Endothelial cell of umbilical vein (primary cell): ENCODE data around the gene TPP1. TPM values are rescaled to one million over a fixed set of nuclear protein-coding genes. Genes with fewer than 3 reads are reported as not detected.

Source experiments
- Bru-seq: library from RNA; stranded (reverse); fragments of 400-500 nt; gene quantifications from one replicate; lab custom pipeline; 2021; lab: Mats Ljungman, UMichigan
- BruChase-seq, 2 experiments: library from RNA; stranded (reverse); fragments of 400-500 nt; gene quantifications; one replicate each; lab custom pipeline; 2021; lab: Mats Ljungman, UMichigan
- BruUV-seq: library from RNA; stranded (reverse); fragments of 400-500 nt; replicated peaks from 2 replicates; lab custom pipeline; 2021; lab: Mats Ljungman, UMichigan
- CTCF ChIA-PET: fragments of 300-600, 350-600 bp; sonication (Branson Sonifier 250); formaldehyde crosslinking; loops from one replicate; lab custom pipeline; 2021; ENCODE audit warnings: antibody characterized with exemption, inconsistent platforms; lab: Charles Lee
- POLR2A ChIA-PET: fragments of 300-600, 350-600 bp; sonication (Branson Sonifier 250); formaldehyde crosslinking; loops from one replicate; lab custom pipeline; 2021; ENCODE audit warnings: antibody characterized with exemption, inconsistent platforms; lab: Charles Lee
- DNase-seq: peaks from one replicate; pipeline ENCODE4 v3.0.0-alpha.2; 2011; ENCODE audit warnings: low read depth, low spot score
- FAIRE-seq: peaks from 2 replicates; lab custom pipeline; 2011; peaks lifted over from hg19 to GRCh38; lab: Jason Lieb, UNC
- H2AFZ ChIP-seq: 2 replicates; pipeline ENCODE4 v1.6.0; 2012; ENCODE audit warnings: low read depth, low read length, control low read depth, inconsistent platforms
- H3K27ac ChIP-seq: 2 replicates; pipeline ENCODE4 v1.5.1; 2011; ENCODE audit warnings: low read depth, mild to moderate bottlenecking, control low read depth, low read length, moderate library complexity; ENCODE audit not compliant: insufficient read depth
- H3K27me3 ChIP-seq, 2 experiments: 2 replicates each; pipeline versions ENCODE4 v1.6.0 to v1.6.1; 2011; ENCODE audit warnings: low read length in 2 of 2, mixed read lengths in 1 of 2; ENCODE audit not compliant: control insufficient read depth in 2 of 2, insufficient read depth in 2 of 2
- H3K36me3 ChIP-seq, 2 experiments: 2 replicates in 1 of 2; 3 replicates in 1 of 2; pipeline ENCODE4 v1.5.1; 2011; ENCODE audit warnings: low read length in 2 of 2, mild to moderate bottlenecking in 1 of 2, moderate library complexity in 1 of 2; ENCODE audit not compliant: control insufficient read depth in 2 of 2, insufficient read depth in 2 of 2; ENCODE audit errors: extremely low read depth in 1 of 2
- H3K4me1 ChIP-seq: 3 replicates; pipeline ENCODE4 v1.5.1; 2011; ENCODE audit warnings: mild to moderate bottlenecking, low read length; ENCODE audit not compliant: control insufficient read depth, insufficient read depth; ENCODE audit errors: extremely low read depth
- H3K4me2 ChIP-seq: 2 replicates; pipeline ENCODE4 v1.6.1; 2011; ENCODE audit warnings: low read length, control low read depth, mixed read lengths; ENCODE audit not compliant: insufficient read depth
- H3K4me3 ChIP-seq, 3 experiments: fragments of 200-600 bp in 1 of 3; sonication (generic), shearing (Covaris generic) in 1 of 3; replicated peaks in 1 of 3; 2 replicates each; pipeline ENCODE4 v1.5.1; 2011 to 2016; ENCODE audit warnings: control low read depth in 3 of 3, low read length in 3 of 3, mild to moderate bottlenecking in 2 of 3, inconsistent platforms in 1 of 3, low read depth in 1 of 3, moderate library complexity in 1 of 3; ENCODE audit not compliant: insufficient read depth in 1 of 3
- H3K79me2 ChIP-seq: 2 replicates; pipeline ENCODE4 v1.6.0; 2012; ENCODE audit warnings: low read length, inconsistent platforms; ENCODE audit not compliant: control insufficient read depth, insufficient read depth
- H3K9ac ChIP-seq: replicated peaks from 2 replicates; pipeline ENCODE3; 2011; ENCODE audit warnings: low read length, control low read depth; ENCODE audit not compliant: insufficient read depth; ENCODE audit errors: extremely low read depth
- H3K9me1 ChIP-seq: replicated peaks from 3 replicates; pipeline ENCODE4 v1.6.0; 2011; ENCODE audit warnings: mild to moderate bottlenecking, low read length; ENCODE audit not compliant: control insufficient read depth, insufficient read depth; ENCODE audit errors: extremely low read depth
- H3K9me3 ChIP-seq: replicated peaks from 2 replicates; pipeline ENCODE4 v1.5.1; 2012; ENCODE audit warnings: low read length, inconsistent platforms; ENCODE audit not compliant: control insufficient read depth, insufficient read depth
- H4K20me1 ChIP-seq: replicated peaks from 2 replicates; pipeline ENCODE3; 2011; ENCODE audit warnings: mild to moderate bottlenecking, low read length; ENCODE audit not compliant: control insufficient read depth, insufficient read depth; ENCODE audit errors: extremely low read depth
- MYC ChIP-seq: IDR thresholded peaks from one replicate; pipeline ENCODE4 v1.6.1; 2011; ENCODE audit warnings: mild to moderate bottlenecking, low read depth, low read length
- POLR2A ChIP-seq: IDR thresholded peaks from 2 replicates; pipeline ENCODE4 v1.6.1; 2012; ENCODE audit warnings: low read depth, mild to moderate bottlenecking, control low read depth, low read length
- POLR2AphosphoS5 ChIP-seq: IDR thresholded peaks from 2 replicates; pipeline ENCODE4 v1.6.1; 2012; ENCODE audit warnings: low read depth, mild to moderate bottlenecking, control low read depth, low read length, moderate library complexity; ENCODE audit not compliant: insufficient read depth
- dilution Hi-C: fragments of 300-500 bp; cut with MboI; formaldehyde crosslinking; loops from one replicate; pipeline ENCODE4 v1.15.0; 2019; ENCODE audit warnings: low sequenced_read_pairs; ENCODE audit not compliant: extremely low pct_ligation_motif_present
- intact Hi-C: fragments of 100-400 bp; cut with micrococcal nuclease; formaldehyde crosslinking; loops from one replicate; pipeline ENCODE4 v1.10.0; 2022
- long read RNA-seq: library from polyadenylated mRNA; stranded (forward); transcript quantifications from one replicate; pipeline ENCODE4 v2.0.0, GENCODE V29; 2021
- polyA minus RNA-seq, 3 experiments: library from RNA; depleted of rRNA, polyadenylated mRNA; stranded (reverse); fragments of >200 nt; gene quantifications; 1 replicate in 1 of 3; 2 replicates in 2 of 3; pipeline ENCODE4 v1.2.3, GENCODE V29; 2011
- polyA plus RNA-seq, 4 experiments: library from polyadenylated mRNA; depleted of rRNA in 3 of 4; stranded (reverse) in 3 of 4; unstranded in 1 of 4; fragments of >200 nt; gene quantifications; 2 replicates each; pipeline versions ENCODE4 v1.2.1 to v1.2.3, GENCODE V29; 2011 to 2012; ENCODE audit warnings: missing spikeins in 1 of 4
- total RNA-seq: library from RNA; stranded (reverse); gene quantifications from 2 replicates; pipeline ENCODE4 v1.2.3, GENCODE V29; 2021
- TF ChIP-seq, protein P1 (sequence below): IDR thresholded peaks from 2 replicates; pipeline ENCODE4 v1.6.1; 2011; ENCODE audit not compliant: insufficient read depth, insufficient read length

TPP1 gene
- total RNA-seq (101 and 124 TPM in 2 replicates), polyA plus RNA-seq (219 and 224 TPM in 2 replicates), polyA minus RNA-seq (171 and 223 TPM in 2 replicates), Bru-seq, nascent RNA (percentile 82 among the genes with signal in this experiment), BruChase-seq, experiment 1, labeled RNA remaining after a 6-hour chase (percentile 95 among the genes with signal in this experiment), BruChase-seq, experiment 2, labeled RNA remaining after a 2-hour chase (percentile 95 among the genes with signal in this experiment)
- 99.6 and 106 TPM in 2 replicates for polyA plus RNA-seq (2011; cell fraction: cytosol; rRNA removed)
- 233 and 244 TPM in 2 replicates for polyA plus RNA-seq (2011; cell fraction: nucleus; rRNA removed)
- polyA plus RNA-seq (2012) = 144 and 174 TPM in 2 replicates
- 50.7 TPM for polyA minus RNA-seq (2011; cell fraction: cytosol; rRNA and poly(A)+ RNA removed)
- polyA minus RNA-seq (2011; cell fraction: nucleus; rRNA and poly(A)+ RNA removed) = 61.0 and 85.1 TPM in 2 replicates
- long read RNA-seq, transcript TPP1-214 (12 exons, 3,578 nt) = minor isoform, 13 of 243 reads
- long read RNA-seq, transcript TPP1-201 (13 exons, 3,560 nt) = major isoform, 176 of 243 reads
- long read RNA-seq, partial matches to known transcripts = 32 of 243 reads
- long read RNA-seq, other reads (novel, unspliced or antisense) = 17 of 243 reads

GRCh38 chr11:6619004-6619745, at the start of gene TPP1:
TSS of gene TPP1 (minus strand) at chr11:6619422. CDS start at chr11:6619400, 22 bp downstream.
- ChIA-PET POLR2A (interaction anchor here (0.7 to 1.9 kb wide), 6 partner anchors 10 to 996 kb away, joined by 3 to 7 read pairs (median 4); partner anchors contain the start of genes ILK and MRPL17), CTCF (interaction anchor here (1.0 to 7.6 kb wide), 20 partner anchors 10 to 240 kb away, joined by 3 to 79 read pairs (median 4); partner anchors contain the start of genes ILK, MRPL17, RRP8 and TRIM3)
- Histone ChIP-seq H2AFZ (peak within 1 kb of the TSS; percentile 61), H3K9me3 (no peaks in the 10 kb centered on the region), H3K36me3 (peaks cover 8 to 21% of the 10 kb centered on the region in 2 experiments), H3K9me1 (no peaks in the 10 kb centered on the region), H3K79me2 (peaks cover 7% of the 10 kb centered on the region), H3K9ac (peak within 1 kb of the TSS; percentile 78), H3K4me1 (peaks cover 33% of the 10 kb centered on the region), H4K20me1 (no peaks in the 10 kb centered on the region), H3K4me3 (peak within 1 kb of the TSS; percentile 26 to 88 (median 87)), H3K27me3 (no peaks in the 10 kb centered on the region), H3K27ac (peak within 1 kb of the TSS; percentile 68), H3K4me2 (peak within 1 kb of the TSS; percentile 80)
- intact Hi-C loops (loop anchor here (1.0 to 5.0 kb wide), 6 partner anchors 16 to 144 kb away; partner anchors contain the start of gene MRPL17), dilution Hi-C loops (no loop called here)
- BruUV-seq = no TSS peak
- TF ChIP-seq, protein P1, sequence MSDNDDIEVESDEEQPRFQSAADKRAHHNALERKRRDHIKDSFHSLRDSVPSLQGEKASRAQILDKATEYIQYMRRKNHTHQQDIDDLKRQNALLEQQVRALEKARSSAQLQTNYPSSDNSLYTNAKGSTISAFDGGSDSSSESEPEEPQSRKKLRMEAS = peak; percentile 94
- TF ChIP-seq MYC = no peak
- peak; percentile 92 for TF ChIP-seq POLR2A
- TF ChIP-seq POLR2AphosphoS5 = peak; percentile 44
- peak; percentile 97 for DNase-seq
- peak; percentile 99 for FAIRE-seq
